Central memory CD8-positive, alpha-beta T cell (primary cell): Measurements from ENCODE around the gene C3orf85.
"Not testable (repeated sequence)": the region's sequence is repeated elsewhere in the genome, so short reads cannot be mapped to it uniquely, and the experiment has no call there.

Experiments used
- ATAC-seq: fragments of 150-1000 bp; cut with Tn5 transposase; replicated peaks from 2 replicates; pipeline ENCODE4 v1.10.0; 2022; ENCODE audit warnings: mild to moderate bottlenecking, moderate FRiP score, moderate number of reproducible peaks; ENCODE audit not compliant: poor library complexity, severe bottlenecking; ENCODE audit errors: extremely low read depth
- DNase-seq, 2 donors: peaks; one replicate each; pipeline ENCODE4 v3.0.0; 2021; ENCODE audit warnings: low spot score in 2 of 2
- H3K27ac Mint-ChIP-seq: one replicate; pipeline ENCODE4 v1.8.0; 2022; ENCODE audit warnings: low read depth, mild to moderate bottlenecking, moderate library complexity, mixed read lengths
- H3K27me3 Mint-ChIP-seq: one replicate; pipeline ENCODE4 v1.8.0; 2022; ENCODE audit warnings: mixed read lengths
- H3K36me3 Mint-ChIP-seq: one replicate; pipeline ENCODE4 v1.8.0; 2022; ENCODE audit warnings: mild to moderate bottlenecking, moderate library complexity, mixed read lengths; ENCODE audit not compliant: insufficient read depth
- H3K4me1 Mint-ChIP-seq: one replicate; pipeline ENCODE4 v1.8.0; 2022; ENCODE audit warnings: mixed read lengths
- H3K4me3 Mint-ChIP-seq: one replicate; pipeline ENCODE4 v1.8.0; 2022; ENCODE audit warnings: mild to moderate bottlenecking, moderate library complexity, mixed read lengths
- H3K9me3 Mint-ChIP-seq: one replicate; pipeline ENCODE4 v1.8.0; 2022; ENCODE audit warnings: mixed read lengths

Gene C3orf85

DNA sequence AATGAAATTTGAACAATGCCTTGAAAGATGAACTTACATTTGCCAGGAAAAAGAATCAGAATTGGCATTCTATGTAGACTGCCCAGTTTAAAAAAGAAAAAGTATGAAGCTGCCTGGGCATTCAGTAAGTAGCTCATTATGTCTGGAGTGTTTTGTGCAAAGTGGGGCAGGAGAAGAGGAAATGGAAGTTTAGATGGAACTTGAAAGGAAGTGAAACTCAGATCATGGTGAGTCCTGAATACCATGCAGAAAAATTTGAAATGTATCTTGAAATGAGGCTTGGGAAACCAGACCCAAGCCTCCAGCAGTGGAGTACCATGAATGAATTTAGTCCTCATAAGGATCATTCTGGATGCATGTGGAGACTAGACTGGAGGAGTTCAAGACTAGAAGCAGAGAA lies 13.8 kb upstream of the C3orf85 start:
- Mint-ChIP-seq H3K9me3 (no peaks in the 10 kb centered on the region), H3K4me1 (no peaks in the 10 kb centered on the region), H3K36me3 (no peaks in the 10 kb centered on the region), H3K4me3 (no peak overlapping the region), H3K27ac (no peak overlapping the region), H3K27me3 (peaks cover 6% of the 10 kb centered on the region)
- DNase-seq = no peak
- no peak for ATAC-seq

DNA sequence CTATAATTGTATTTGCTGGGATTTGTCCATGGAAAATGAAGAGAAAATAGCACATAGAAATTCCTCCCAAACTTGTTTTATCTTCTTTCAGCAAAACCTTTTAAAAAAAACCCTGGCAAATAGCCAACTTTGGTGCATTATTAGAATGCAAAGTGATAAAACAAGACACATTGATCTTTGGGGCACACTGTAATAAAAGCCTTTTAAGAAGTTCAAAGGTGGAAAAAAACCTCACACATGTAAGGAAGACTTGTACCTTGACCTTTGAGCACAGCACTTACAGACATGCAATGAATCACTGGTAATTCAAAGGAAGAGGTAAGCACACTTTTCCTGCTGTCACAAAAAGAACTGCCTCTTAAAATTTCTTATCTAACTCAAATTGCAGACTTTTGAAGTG lies 10.6 kb upstream of the C3orf85 start:
- Mint-ChIP-seq H3K27ac (no peak overlapping the region), H3K4me1 (no peaks in the 10 kb centered on the region), H3K36me3 (no peaks in the 10 kb centered on the region), H3K27me3 (peaks cover 9% of the 10 kb centered on the region), H3K9me3 (peaks cover 5% of the 10 kb centered on the region), H3K4me3 (no peak overlapping the region)
- DNase-seq = no peak
- ATAC-seq = no peak

DNA sequence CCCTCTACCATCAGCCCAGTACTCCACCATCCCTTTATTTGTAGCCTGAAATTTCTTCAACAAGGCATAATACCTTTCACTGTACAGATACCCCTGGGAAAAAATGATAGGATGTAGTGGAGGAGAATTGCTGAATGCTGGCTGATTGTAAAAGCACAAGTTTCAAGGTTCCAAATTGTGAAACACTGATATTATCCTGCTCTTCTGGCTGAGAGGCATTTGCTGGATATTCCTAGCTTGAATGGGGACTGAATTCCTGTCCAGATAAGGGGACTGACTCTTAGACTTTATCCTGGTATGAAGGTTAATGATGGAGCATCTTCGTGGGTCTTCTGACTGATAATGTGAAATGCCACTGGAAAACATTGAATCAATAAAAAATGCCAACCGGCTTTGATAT lies 9.0 kb upstream of the C3orf85 start:
- no peak overlapping the region for H3K4me3 Mint-ChIP-seq
- no peak overlapping the region for H3K27ac Mint-ChIP-seq
- H3K9me3 Mint-ChIP-seq = peaks cover 5% of the 10 kb centered on the region
- DNase-seq (no peak), ATAC-seq (no peak)
- H3K27me3 Mint-ChIP-seq = peaks cover 9% of the 10 kb centered on the region
- H3K36me3 Mint-ChIP-seq = no peaks in the 10 kb centered on the region
- no peaks in the 10 kb centered on the region for H3K4me1 Mint-ChIP-seq

DNA sequence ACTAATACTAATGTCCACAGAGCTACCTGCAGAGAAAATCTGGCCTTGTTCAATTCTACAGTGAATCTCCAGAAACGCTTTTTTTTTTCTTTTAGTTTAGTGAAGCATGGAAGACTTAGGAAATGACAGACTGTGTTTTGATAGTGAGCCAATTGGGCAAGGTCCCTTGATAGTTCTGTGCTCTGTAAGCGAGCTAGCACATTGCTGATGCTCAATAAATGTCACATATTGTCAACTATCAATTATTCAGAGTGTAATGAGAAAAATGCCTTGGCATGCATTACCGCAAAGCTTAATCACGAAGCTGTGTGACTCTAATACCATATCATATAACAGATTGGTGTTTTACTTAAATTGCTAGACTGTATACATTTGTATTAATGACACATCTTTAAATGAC lies 5.2 kb upstream of the C3orf85 start:
- Mint-ChIP-seq H3K27ac (no peak overlapping the region), H3K9me3 (peaks cover 5% of the 10 kb centered on the region), H3K4me1 (no peaks in the 10 kb centered on the region), H3K27me3 (peaks cover 9% of the 10 kb centered on the region), H3K4me3 (no peak overlapping the region), H3K36me3 (no peaks in the 10 kb centered on the region)
- ATAC-seq (no peak), DNase-seq (no peak)

DNA sequence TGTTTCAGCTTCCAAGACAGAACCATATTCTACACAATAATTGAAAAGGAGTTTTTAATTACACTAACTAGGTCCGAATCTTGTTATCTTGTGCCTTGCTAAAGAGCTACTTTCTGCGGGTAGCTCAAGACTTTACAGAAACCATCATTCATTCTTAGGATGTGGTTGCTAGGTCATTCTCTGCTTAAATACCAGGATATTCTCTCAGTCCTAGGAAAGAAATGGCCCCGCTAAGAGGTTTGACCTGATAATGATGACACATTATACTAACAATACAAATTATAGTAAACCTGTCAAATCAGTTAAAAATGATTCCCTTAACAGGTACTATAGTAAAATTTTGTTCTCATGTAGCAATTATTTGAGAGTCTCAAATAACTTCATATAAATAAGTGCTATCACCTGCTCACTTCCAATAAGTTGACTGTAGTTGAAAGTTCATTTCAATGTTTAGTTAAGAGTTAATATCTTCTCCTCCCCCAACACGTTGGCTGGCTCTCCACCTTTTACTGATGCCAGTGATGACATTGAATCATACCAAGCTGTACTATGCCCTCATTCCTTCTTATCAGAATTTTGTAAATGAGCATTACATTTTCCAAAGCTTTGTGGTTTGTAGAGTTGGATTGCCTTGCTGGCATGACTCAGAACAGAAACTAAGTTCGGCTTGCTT lies 3.6 kb upstream of the C3orf85 start:
- Mint-ChIP-seq H3K36me3 (no peaks in the 10 kb centered on the region), H3K9me3 (peaks cover 5% of the 10 kb centered on the region)
- no peak for DNase-seq

DNA sequence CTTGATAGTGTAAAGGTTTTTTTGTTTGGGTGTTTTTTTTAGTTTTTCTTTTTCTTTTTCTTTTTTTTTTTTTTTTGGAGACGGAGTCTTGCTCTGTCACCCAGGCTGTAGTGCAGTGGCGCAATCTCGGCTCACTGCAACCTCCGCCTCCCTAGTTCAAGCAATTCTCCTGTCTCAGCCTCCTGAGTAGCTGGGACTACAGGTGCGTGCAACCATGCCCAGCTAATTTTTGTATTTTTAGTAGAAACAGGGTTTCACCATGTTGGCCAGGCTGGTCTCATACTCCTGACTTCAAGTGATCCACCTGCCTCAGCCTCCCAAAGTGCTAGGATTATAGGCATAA lies 3.1 kb upstream of the C3orf85 start:
- not testable (repeated sequence) for H3K9me3 Mint-ChIP-seq, H3K27ac Mint-ChIP-seq, ATAC-seq, H3K4me1 Mint-ChIP-seq, DNase-seq, H3K27me3 Mint-ChIP-seq, H3K4me3 Mint-ChIP-seq, H3K36me3 Mint-ChIP-seq

More for the DNA sequence above, 3.6 kb upstream of the C3orf85 start:
- Mint-ChIP-seq H3K27me3 (peaks cover 9% of the 10 kb centered on the region), H3K27ac (no peak overlapping the region), H3K4me3 (no peak overlapping the region), H3K4me1 (no peaks in the 10 kb centered on the region)
- no peak for ATAC-seq

DNA sequence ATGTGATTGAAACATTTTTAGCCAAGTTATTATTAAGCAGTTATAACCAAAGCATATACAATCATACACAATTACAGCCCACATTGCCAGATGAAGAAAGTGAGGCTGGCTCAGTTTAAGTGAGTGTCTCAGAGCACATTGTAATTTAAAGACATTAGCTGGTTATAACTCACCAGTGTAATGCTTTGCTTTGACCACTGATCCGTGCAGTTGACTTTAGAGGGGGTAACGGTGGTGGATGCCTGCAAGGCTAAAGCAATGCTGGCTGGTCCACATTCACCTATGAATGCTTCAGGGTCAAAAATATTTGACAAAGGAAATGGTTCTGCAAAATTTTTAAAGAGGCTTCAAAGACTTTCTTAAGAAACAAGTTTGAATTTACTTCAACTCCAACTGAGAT lies 1.2 kb downstream of the C3orf85 start:
- H3K4me1 Mint-ChIP-seq = no peaks in the 10 kb centered on the region
- H3K36me3 Mint-ChIP-seq = no peaks in the 10 kb centered on the region
- peaks cover 5% of the 10 kb centered on the region for H3K9me3 Mint-ChIP-seq
- H3K27ac Mint-ChIP-seq = no peak overlapping the region
- no peak overlapping the region for H3K4me3 Mint-ChIP-seq
- DNase-seq (no peak), ATAC-seq (no peak)
- H3K27me3 Mint-ChIP-seq = peaks cover 20% of the 10 kb centered on the region

DNA sequence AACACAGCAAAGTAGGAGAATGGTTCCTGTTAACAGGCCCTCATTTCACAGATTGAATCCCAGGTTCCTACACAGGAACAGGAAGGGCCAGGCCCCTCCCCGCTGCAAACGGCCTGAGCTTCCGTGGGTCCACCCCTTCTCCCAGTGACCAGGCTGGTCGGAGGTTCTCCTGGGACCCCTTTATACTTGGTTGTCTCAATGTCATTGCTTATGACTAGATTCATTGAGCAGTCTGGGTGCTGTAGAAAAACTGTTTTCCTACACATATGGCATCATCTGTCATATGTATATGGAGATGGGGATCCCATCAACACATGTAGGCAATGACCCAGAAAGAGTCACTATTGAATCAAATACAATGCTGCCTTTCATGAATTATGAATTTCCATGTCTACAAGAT lies 3.8 kb downstream of the C3orf85 start:
- no peaks in the 10 kb centered on the region for H3K36me3 Mint-ChIP-seq
- H3K27ac Mint-ChIP-seq = no peak overlapping the region
- ATAC-seq = no peak

DNA sequence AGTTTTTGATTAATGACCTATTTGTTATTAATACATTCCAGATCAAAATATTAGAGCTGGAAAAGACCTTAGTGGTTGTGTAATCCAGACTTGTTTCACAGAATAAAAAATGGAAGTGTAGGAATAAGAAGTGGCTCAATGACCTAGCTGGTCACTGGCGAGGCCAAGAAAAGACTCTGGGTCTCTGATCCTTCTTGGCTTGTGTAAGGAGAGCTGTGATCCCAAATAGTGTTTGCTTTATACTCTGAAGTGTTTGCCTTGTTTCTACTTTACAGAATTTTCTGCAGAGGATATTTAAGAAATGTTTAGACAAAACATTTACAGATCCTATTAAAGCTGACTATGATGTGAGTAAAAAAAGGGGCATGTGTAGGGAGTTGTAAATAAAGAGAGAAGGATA lies 7.1 kb downstream of the C3orf85 start:
- ATAC-seq (no peak), DNase-seq (no peak)
- peaks cover 34% of the 10 kb centered on the region for H3K27me3 Mint-ChIP-seq
- H3K4me3 Mint-ChIP-seq = no peak overlapping the region
- no peaks in the 10 kb centered on the region for H3K4me1 Mint-ChIP-seq
- H3K9me3 Mint-ChIP-seq = peaks cover 9% of the 10 kb centered on the region
- H3K36me3 Mint-ChIP-seq = no peaks in the 10 kb centered on the region
- H3K27ac Mint-ChIP-seq = no peak overlapping the region

More for the DNA sequence above, 3.8 kb downstream of the C3orf85 start:
- no peak for DNase-seq
- no peaks in the 10 kb centered on the region for H3K4me1 Mint-ChIP-seq
- H3K27me3 Mint-ChIP-seq = peaks cover 34% of the 10 kb centered on the region
- H3K9me3 Mint-ChIP-seq = peaks cover 5% of the 10 kb centered on the region
- no peak overlapping the region for H3K4me3 Mint-ChIP-seq

DNA sequence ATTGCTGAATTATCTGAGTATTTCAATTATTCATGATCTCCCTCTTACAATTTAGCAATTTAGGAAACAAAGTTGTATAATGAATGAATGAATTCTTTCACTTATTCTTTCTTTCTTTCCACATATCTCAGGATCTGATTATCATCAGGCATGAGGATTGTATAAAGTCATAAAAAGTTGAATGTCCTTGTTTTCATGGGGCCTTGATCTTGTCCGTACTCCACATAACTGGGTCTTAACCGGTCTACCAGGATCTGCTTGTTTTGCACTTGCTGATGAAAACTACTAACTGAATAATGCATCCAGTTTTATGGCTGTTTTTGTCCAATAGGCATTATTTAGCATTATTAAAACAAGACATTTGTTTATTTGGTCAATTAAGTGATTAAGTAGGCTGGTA lies 12.6 kb downstream of the C3orf85 start:
- no peak overlapping the region for H3K4me3 Mint-ChIP-seq
- no peak overlapping the region for H3K27ac Mint-ChIP-seq
- ATAC-seq = no peak
- peaks cover 4% of the 10 kb centered on the region for H3K9me3 Mint-ChIP-seq
- no peaks in the 10 kb centered on the region for H3K4me1 Mint-ChIP-seq
- peaks cover 12% of the 10 kb centered on the region for H3K27me3 Mint-ChIP-seq
- no peaks in the 10 kb centered on the region for H3K36me3 Mint-ChIP-seq
- DNase-seq = no peak

DNA sequence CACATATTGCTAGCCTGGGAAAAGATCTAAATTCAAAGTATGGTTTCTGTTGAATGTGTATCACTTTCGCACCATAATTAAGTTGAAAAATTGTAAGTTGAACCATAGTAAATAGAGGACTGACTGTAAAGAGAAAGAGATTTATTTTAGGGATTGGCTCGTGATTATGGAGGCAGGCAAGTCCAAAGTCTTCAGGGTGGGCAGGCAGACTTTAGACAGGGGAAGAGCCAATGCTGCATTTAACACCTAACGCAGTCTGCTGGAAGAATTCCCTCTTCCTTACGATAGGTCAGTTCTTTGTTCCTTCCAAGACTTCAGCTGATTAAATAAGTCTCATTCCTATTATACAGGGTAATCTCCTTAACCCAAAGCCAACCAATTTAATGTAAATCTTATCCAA lies 15.8 kb downstream of the C3orf85 start:
- Mint-ChIP-seq H3K36me3 (no peaks in the 10 kb centered on the region), H3K4me3 (no peak overlapping the region), H3K27ac (no peak overlapping the region), H3K27me3 (peaks cover 11% of the 10 kb centered on the region), H3K4me1 (no peaks in the 10 kb centered on the region), H3K9me3 (no peaks in the 10 kb centered on the region)
- DNase-seq (no peak), ATAC-seq (no peak)

DNA sequence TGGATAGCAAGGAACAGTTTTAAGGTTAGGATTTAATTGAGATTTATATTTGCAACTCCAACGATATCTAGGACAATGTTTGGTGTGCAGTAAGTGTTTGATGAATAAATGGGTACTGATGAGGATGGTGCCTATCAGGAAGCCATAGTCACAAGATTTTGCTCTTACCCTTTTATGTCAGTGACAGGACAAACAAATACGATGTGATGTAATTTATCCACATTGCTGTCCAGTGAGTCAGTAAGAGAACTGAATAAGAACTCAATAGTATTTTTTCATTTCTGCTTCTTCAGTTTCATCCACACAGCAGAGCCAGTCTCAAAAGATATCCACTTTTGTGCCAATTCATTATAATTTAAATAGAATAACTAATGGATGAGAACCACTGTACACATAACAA lies 18.5 kb downstream of the C3orf85 start:
- Mint-ChIP-seq H3K36me3 (no peaks in the 10 kb centered on the region), H3K27ac (no peak overlapping the region), H3K27me3 (peaks cover 11% of the 10 kb centered on the region), H3K4me1 (no peaks in the 10 kb centered on the region), H3K9me3 (no peaks in the 10 kb centered on the region), H3K4me3 (no peak overlapping the region)
- DNase-seq = no peak
- no peak for ATAC-seq

DNA sequence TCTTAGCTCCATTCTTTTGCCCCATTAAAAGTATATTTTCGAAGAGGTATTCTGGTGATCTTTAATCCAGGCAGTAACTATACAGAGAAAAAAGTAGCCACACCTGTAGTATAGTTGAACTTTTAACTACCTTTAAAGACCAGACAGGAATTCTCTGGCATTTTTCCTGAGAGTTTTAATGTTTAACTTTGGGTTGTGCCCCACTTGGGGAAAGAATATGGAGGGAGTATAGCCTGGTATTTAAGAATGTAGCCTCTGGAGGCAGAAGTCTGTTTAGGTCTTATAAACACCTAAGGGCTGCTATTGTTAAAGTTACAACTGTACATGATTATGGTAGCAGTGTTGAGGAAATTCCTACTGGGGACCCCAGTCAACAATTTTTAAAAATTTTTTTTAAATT lies 19.3 kb downstream of the C3orf85 start:
- H3K36me3 Mint-ChIP-seq = no peaks in the 10 kb centered on the region
- no peaks in the 10 kb centered on the region for H3K4me1 Mint-ChIP-seq
- no peak overlapping the region for H3K27ac Mint-ChIP-seq
- no peak overlapping the region for H3K4me3 Mint-ChIP-seq
- H3K27me3 Mint-ChIP-seq = peaks cover 11% of the 10 kb centered on the region
- H3K9me3 Mint-ChIP-seq = no peaks in the 10 kb centered on the region
- no peak for DNase-seq
- ATAC-seq = no peak
